OCI-LY3 (cell line): ENCODE results near the gene PTGIS.

ENCODE experiments used
- H2AFZ ChIP-seq: fragments of 200-600, 300-600 bp; shearing (Covaris generic); 2 replicates; pipeline ENCODE4 v1.6.0; 2014; ENCODE audit warnings: antibody characterized with exemption, low read depth, low read length
- H3K27ac ChIP-seq: fragments of 200-600, 300-600 bp; sonication (generic); 2 replicates; pipeline ENCODE4 v1.5.1; 2014; ENCODE audit warnings: mild to moderate bottlenecking, low read length, moderate library complexity, mixed read lengths
- H3K27me3 ChIP-seq: fragments of 200-600, 300-600 bp; sonication (generic); 2 replicates; pipeline ENCODE4 v1.6.1; 2014; ENCODE audit warnings: low read depth, low read length, mixed read lengths
- H3K36me3 ChIP-seq: fragments of 200-600, 300-600 bp; sonication (generic); replicated peaks from 2 replicates; pipeline ENCODE3; 2014; ENCODE audit warnings: low read depth, low read length, mixed read lengths
- H3K4me1 ChIP-seq: fragments of 300-600, 200-600 bp; sonication (generic); 2 replicates; pipeline ENCODE4 v1.6.1; 2014; ENCODE audit warnings: low read length, mixed read lengths
- H3K4me2 ChIP-seq: fragments of 200-600, 300-600 bp; sonication (generic); 2 replicates; pipeline ENCODE4 v1.6.1; 2014; ENCODE audit warnings: low read length, mixed read lengths
- H3K4me3 ChIP-seq: fragments of 300-600, 200-600 bp; sonication (generic); 2 replicates; pipeline ENCODE4 v1.5.1; 2014; ENCODE audit warnings: antibody characterized with exemption, mild to moderate bottlenecking, low read length, moderate library complexity
- H3K79me2 ChIP-seq: fragments of 300-600, 200-600 bp; shearing (Covaris generic); 2 replicates; pipeline ENCODE4 v1.6.1; 2014; ENCODE audit warnings: mild to moderate bottlenecking, low read length, mixed read lengths
- H3K9ac ChIP-seq: fragments of 300-600, 200-600 bp; shearing (Covaris generic); 2 replicates; pipeline ENCODE4 v1.6.0; 2014; ENCODE audit warnings: mild to moderate bottlenecking, low read length, moderate library complexity
- H3K9me3 ChIP-seq: fragments of 200-600, 300-600 bp; shearing (Covaris generic); 2 replicates; pipeline ENCODE4 v1.6.1; 2014; ENCODE audit warnings: low read length, mixed read lengths; ENCODE audit not compliant: insufficient read depth
- H4K20me1 ChIP-seq: fragments of 200-600, 300-600 bp; sonication (generic); 2 replicates; pipeline ENCODE4 v1.6.1; 2016; ENCODE audit warnings: low read length, mixed read lengths; ENCODE audit not compliant: insufficient read depth
- CTCF ChIP-seq: fragments of 200-600, 300-600 bp; sonication (generic); IDR thresholded peaks from 2 replicates; pipeline ENCODE4 v1.5.1; 2014; ENCODE audit warnings: antibody characterized with exemption, low read length, low read depth
- EZH2phosphoT487 ChIP-seq: fragments of 200-600 bp; shearing (Covaris generic); IDR thresholded peaks from 2 replicates; pipeline ENCODE4 v1.6.1; 2018; ENCODE audit warnings: antibody characterized with exemption, mixed run types, low read depth

PTGIS gene

GRCh38 chr20:49570828-49571552, 3.1 kb upstream of the PTGIS start:
- no peaks in the 10 kb centered on the region for H3K79me2 ChIP-seq
- no peaks in the 10 kb centered on the region for H3K9me3 ChIP-seq
- H3K36me3 ChIP-seq: no peaks in the 10 kb centered on the region
- no peak overlapping the region for H3K4me3 ChIP-seq
- no peaks in the 10 kb centered on the region for H3K4me1 ChIP-seq
- no peak overlapping the region for H3K4me2 ChIP-seq
- H2AFZ ChIP-seq: no peak overlapping the region
- H3K27me3 ChIP-seq: peaks cover 62% of the 10 kb centered on the region
- H3K9ac ChIP-seq: no peak overlapping the region
- TF ChIP-seq CTCF (no peak), EZH2phosphoT487 (no peak)
- H3K27ac ChIP-seq: no peak overlapping the region
- no peaks in the 10 kb centered on the region for H4K20me1 ChIP-seq

GRCh38 chr20:49570161-49570827, 2.4 kb upstream of the PTGIS start:
- Histone ChIP-seq H3K9ac (no peak overlapping the region), H4K20me1 (no peaks in the 10 kb centered on the region), H2AFZ (no peak overlapping the region), H3K4me1 (no peaks in the 10 kb centered on the region), H3K27ac (no peak overlapping the region), H3K27me3 (peaks cover 57% of the 10 kb centered on the region), H3K4me2 (no peak overlapping the region), H3K9me3 (no peaks in the 10 kb centered on the region), H3K36me3 (no peaks in the 10 kb centered on the region), H3K79me2 (no peaks in the 10 kb centered on the region), H3K4me3 (no peak overlapping the region)
- no peak for TF ChIP-seq CTCF
- no peak for TF ChIP-seq EZH2phosphoT487

GRCh38 chr20:49569411-49570115, 1.6 kb upstream of the PTGIS start:
- TF ChIP-seq CTCF (no peak), EZH2phosphoT487 (no peak)
- Histone ChIP-seq H3K27ac (no peak overlapping the region), H3K9me3 (no peaks in the 10 kb centered on the region), H3K27me3 (peaks cover 57% of the 10 kb centered on the region), H3K4me3 (no peak overlapping the region), H3K9ac (no peak overlapping the region), H2AFZ (no peak overlapping the region), H4K20me1 (no peaks in the 10 kb centered on the region), H3K4me1 (no peaks in the 10 kb centered on the region), H3K79me2 (no peaks in the 10 kb centered on the region), H3K4me2 (no peak overlapping the region), H3K36me3 (no peaks in the 10 kb centered on the region)
